SK-N-MC (cell line): Measurements from ENCODE around the gene LTB4R.

ENCODE experiments used
- DNase-seq: peaks from one replicate; pipeline ENCODE4 v3.0.0-alpha.2; 2011; ENCODE audit warnings: low read depth, low spot score
- H3K27ac ChIP-seq: fragments of 200-600 bp; sonication (generic); 2 replicates; pipeline ENCODE4 v1.5.1; 2016; ENCODE audit warnings: mixed run types
- H3K36me3 ChIP-seq: fragments of 200-600 bp; sonication (generic); 2 replicates; pipeline ENCODE4 v1.6.1; 2017; ENCODE audit warnings: antibody characterized with exemption, low read length, mixed read lengths; ENCODE audit not compliant: insufficient read depth
- H3K4me3 ChIP-seq: fragments of 200-600 bp; sonication (generic); 2 replicates; pipeline ENCODE4 v1.5.1; 2016
- H3K9ac ChIP-seq: fragments of 200-600 bp; sonication (generic); 2 replicates; pipeline ENCODE4 v1.8.0; 2017; ENCODE audit warnings: mixed run types, mixed read lengths; ENCODE audit not compliant: insufficient read length
- H3K9me3 ChIP-seq: fragments of 200-600 bp; sonication (generic); 2 replicates; pipeline ENCODE4 v1.6.1; 2017; ENCODE audit warnings: low read depth, mild to moderate bottlenecking, antibody characterized with exemption, low read length, moderate library complexity, mixed read lengths
- EZH2 ChIP-seq: fragments of 200-600 bp; sonication (generic); IDR thresholded peaks from one replicate; pipeline ENCODE4 v1.6.1; 2017; ENCODE audit warnings: antibody characterized with exemption
- FOXP2 ChIP-seq: optimal IDR thresholded peaks from 2 replicates; pipeline ENCODE3; 2011; ENCODE audit warnings: mild to moderate bottlenecking, moderate library complexity; ENCODE audit not compliant: insufficient read depth; ENCODE audit errors: extremely low read length, control extremely low read depth
- POLR2AphosphoS5 ChIP-seq: IDR thresholded peaks from 2 replicates; pipeline ENCODE4 v1.6.1; 2012; ENCODE audit warnings: mild to moderate bottlenecking, low read depth, low read length, borderline replicate concordance

LTB4R gene

GRCh38 chr14:24330973-24331674, 19.8 kb downstream of the LTB4R start:
- no peak for TF ChIP-seq FOXP2
- TF ChIP-seq POLR2AphosphoS5 = no peak
- no peak for TF ChIP-seq EZH2
- no peak overlapping the region for H3K4me3 ChIP-seq
- H3K27ac ChIP-seq = no peak overlapping the region
- no peaks in the 10 kb centered on the region for H3K36me3 ChIP-seq
- no peak overlapping the region for H3K9ac ChIP-seq
- H3K9me3 ChIP-seq = no peaks in the 10 kb centered on the region
- no peak for DNase-seq

GRCh38 chr14:24331731-24332267, 20.5 kb downstream of the LTB4R start:
- Histone ChIP-seq H3K9ac (no peak overlapping the region), H3K36me3 (no peaks in the 10 kb centered on the region), H3K27ac (no peak overlapping the region), H3K4me3 (no peak overlapping the region), H3K9me3 (no peaks in the 10 kb centered on the region)
- TF ChIP-seq EZH2 (no peak), POLR2AphosphoS5 (no peak), FOXP2 (no peak)
- DNase-seq = no peak

GRCh38 chr14:24332268-24332993, 21.1 kb downstream of the LTB4R start:
- no peak overlapping the region for H3K9ac ChIP-seq

GRCh38 chr14:24334431-24335291, 23.4 kb downstream of the LTB4R start, which contains the start of gene ADCY4:
TSS of gene ADCY4 (minus strand) at chr14:24335071. CDS start at chr14:24334652, 419 bp downstream.
- TF ChIP-seq EZH2 (no peak), POLR2AphosphoS5 (no peak), FOXP2 (no peak)
- Histone ChIP-seq H3K9ac (peak within 1 kb of the TSS; percentile 63), H3K36me3 (no peaks in the 10 kb centered on the region), H3K9me3 (no peaks in the 10 kb centered on the region), H3K27ac (no peak within 1 kb of the TSS), H3K4me3 (peak within 1 kb of the TSS; percentile 84)
- DNase-seq = no peak

More at GRCh38 chr14:24332268-24332993, 21.1 kb downstream of the LTB4R start:
- H3K36me3 ChIP-seq = no peaks in the 10 kb centered on the region
- no peaks in the 10 kb centered on the region for H3K9me3 ChIP-seq
- no peak overlapping the region for H3K4me3 ChIP-seq
- H3K27ac ChIP-seq = no peak overlapping the region
- DNase-seq = peak; percentile 48
- peak; percentile 11 for TF ChIP-seq FOXP2
- no peak for TF ChIP-seq POLR2AphosphoS5
- TF ChIP-seq EZH2 = no peak

GRCh38 chr14:24335461-24336171, 24.3 kb downstream of the LTB4R start:
- TF ChIP-seq POLR2AphosphoS5 = no peak
- TF ChIP-seq EZH2 = no peak
- no peaks in the 10 kb centered on the region for H3K9me3 ChIP-seq
- no peak overlapping the region for H3K4me3 ChIP-seq
- DNase-seq = no peak
- no peak overlapping the region for H3K27ac ChIP-seq
- H3K36me3 ChIP-seq = no peaks in the 10 kb centered on the region
- H3K9ac ChIP-seq = no peak overlapping the region

- DNase-seq = no peak
- Histone ChIP-seq H3K27ac (no peak overlapping the region), H3K4me3 (no peak overlapping the region), H3K9me3 (no peaks in the 10 kb centered on the region), H3K36me3 (no peaks in the 10 kb centered on the region), H3K9ac (no peak overlapping the region)
- no peak for TF ChIP-seq FOXP2
- no peak for TF ChIP-seq EZH2
- TF ChIP-seq POLR2AphosphoS5 = no peak
Measured at GRCh38 chr14:24337144-24337823, 26.0 kb downstream of the LTB4R start.

GRCh38 chr14:24337824-24338175, 26.5 kb downstream of the LTB4R start:
- Histone ChIP-seq H3K9ac (no peak overlapping the region), H3K27ac (no peak overlapping the region), H3K4me3 (no peak overlapping the region), H3K9me3 (no peaks in the 10 kb centered on the region), H3K36me3 (no peaks in the 10 kb centered on the region)
- no peak for TF ChIP-seq FOXP2
- no peak for TF ChIP-seq POLR2AphosphoS5
- TF ChIP-seq EZH2 = no peak
- no peak for DNase-seq
